Panc1 (cell line): ENCODE results near the gene GRAMD4. TPM values are rescaled to one million over a fixed set of nuclear protein-coding genes. Genes with fewer than 3 reads are reported as not detected.
A peak's percentile ranks its signal among the peaks of the same experiment; 100 is the strongest.

Experiments used
- ATAC-seq: fragments of 200-7000 bp; cut with Tn5 transposase; 2 replicates; pipeline ENCODE4 v1.9.1; 2020; ENCODE audit warnings: mild to moderate bottlenecking, moderate library complexity
- BruUV-seq: library from RNA; stranded (reverse); fragments of 400-500 nt; replicated peaks from 2 replicates; lab custom pipeline; 2021; lab: Mats Ljungman, UMichigan
- CTCF ChIA-PET: fragments of 300-600 bp; sonication (Branson Sonifier 250); formaldehyde crosslinking; loops from one replicate; lab custom pipeline; 2022; ENCODE audit warnings: antibody characterized with exemption; lab: Charles Lee
- POLR2A ChIA-PET: fragments of 300-600 bp; sonication (Branson Sonifier 250); formaldehyde crosslinking; loops from one replicate; lab custom pipeline; 2022; ENCODE audit warnings: antibody characterized with exemption; lab: Charles Lee
- DNase-seq: peaks from one replicate; pipeline ENCODE4 v3.0.0-alpha.2; 2010; ENCODE audit warnings: low read depth, low spot score
- H3K27ac ChIP-seq: 2 replicates; pipeline ENCODE4 v1.5.1; 2011; ENCODE audit warnings: mild to moderate bottlenecking, low read length, inconsistent platforms
- H3K27me3 ChIP-seq: fragments of 200-500 bp; sonication (Bioruptor generic); 2 replicates; pipeline ENCODE4 v1.6.0; 2014; ENCODE audit warnings: low read length, inconsistent platforms; ENCODE audit not compliant: control insufficient read depth, insufficient read depth
- H3K36me3 ChIP-seq: fragments of 200-500 bp; sonication (Bioruptor generic); 2 replicates; pipeline ENCODE4 v1.5.1; 2014; ENCODE audit warnings: inconsistent platforms, mild to moderate bottlenecking, low read length, moderate library complexity; ENCODE audit not compliant: control insufficient read depth, insufficient read depth
- H3K4me1 ChIP-seq: 2 replicates; pipeline ENCODE4 v1.5.1; 2011; ENCODE audit warnings: inconsistent platforms, mild to moderate bottlenecking, low read length, moderate library complexity; ENCODE audit not compliant: control insufficient read depth, insufficient read depth
- H3K4me3 ChIP-seq, 2 experiments: 2 replicates each; pipeline ENCODE4 v1.5.1; 2011 to 2012; ENCODE audit warnings: low read depth in 2 of 2, low read length in 2 of 2, mild to moderate bottlenecking in 2 of 2, inconsistent platforms in 1 of 2, moderate library complexity in 1 of 2
- H3K9me3 ChIP-seq: fragments of 200-500 bp; sonication (Bioruptor generic); 2 replicates; pipeline ENCODE4 v1.5.1; 2014; ENCODE audit warnings: low read depth, mild to moderate bottlenecking, inconsistent platforms, low read length, moderate library complexity; ENCODE audit not compliant: control insufficient read depth, insufficient read depth
- CTCF ChIP-seq: fragments of 450-650 bp; IDR thresholded peaks from 2 replicates; pipeline ENCODE4 v1.5.1; 2017; ENCODE audit warnings: mild to moderate bottlenecking
- POLR2AphosphoS5 ChIP-seq: IDR thresholded peaks from 2 replicates; pipeline ENCODE4 v1.6.1; 2012; ENCODE audit warnings: mild to moderate bottlenecking, low read depth, low read length, moderate library complexity
- REST ChIP-seq, 2 experiments: IDR thresholded peaks; 2 replicates each; pipeline ENCODE4 v1.6.1; 2011 to 2012; ENCODE audit warnings: low read depth in 2 of 2, control low read depth in 1 of 2, low read length in 1 of 2, mild to moderate bottlenecking in 1 of 2, moderate library complexity in 1 of 2; ENCODE audit not compliant: insufficient read depth in 1 of 2
- SIN3A ChIP-seq: IDR thresholded peaks from 2 replicates; pipeline ENCODE4 v1.6.1; 2012; ENCODE audit warnings: low read depth, mild to moderate bottlenecking, low read length, moderate library complexity, borderline replicate concordance; ENCODE audit not compliant: insufficient read depth
- TCF7L2 ChIP-seq: IDR thresholded peaks from 2 replicates; pipeline ENCODE4 v1.6.1; 2011; ENCODE audit warnings: mild to moderate bottlenecking, low read depth, low read length, inconsistent platforms
- in situ Hi-C: cut with HindIII; loops from 2 replicates; pipeline ENCODE4 v1.10.0; 2016; ENCODE audit warnings: low sequenced_read_pairs, low pct_unique_long_range_greater_than_20kb
- intact Hi-C: fragments of 100-400 bp; cut with micrococcal nuclease; formaldehyde crosslinking; loops from one replicate; pipeline ENCODE4 v1.10.0; 2022; ENCODE audit not compliant: unreplicated experiment
- total RNA-seq: library from RNA; stranded (reverse); gene quantifications from one replicate; pipeline ENCODE4 v1.2.1, GENCODE V29; 2021; ENCODE audit not compliant: unreplicated experiment

Gene GRAMD4
- total RNA-seq, 1 experiment from 2014 or later = 30.8 TPM

- BruUV-seq = no TSS peak
- Histone ChIP-seq H3K27ac (0 out of 2 replicates have a peak overlapping the region, but pooled peaks have one; percentile 44), H3K4me3 (peak overlapping the region; percentile 46 to 55), H3K9me3 (no peaks in the 10 kb centered on the region), H3K4me1 (peaks cover 45% of the 10 kb centered on the region), H3K36me3 (no peaks in the 10 kb centered on the region), H3K27me3 (no peaks in the 10 kb centered on the region)
- POLR2A ChIA-PET = no interaction called here
- CTCF ChIA-PET = no interaction called here
- no peak for DNase-seq
- in situ Hi-C loops = no loop called here
- ATAC-seq = no peak
- intact Hi-C loops = no loop called here
- TF ChIP-seq TCF7L2 (no peak), SIN3A (no peak), REST (IDR thresholded peaks at IDR 0.05; ENCODE audit: insufficient read depth in 1 of 2, low read depth in 2 of 2, low read length in 1 of 2) (no peak)
These were observed 41.8 kb upstream of the GRAMD4 start for GRCh38 chr22:46578251-46578823.

GRCh38 chr22:46578824-46579561 lies 41.2 kb upstream of the GRAMD4 start:
- intact Hi-C loops (no loop called here), in situ Hi-C loops (no loop called here)
- no peak overlapping the region for H3K27ac ChIP-seq
- H3K27me3 ChIP-seq = no peaks in the 10 kb centered on the region
- POLR2A ChIA-PET = no interaction called here
- H3K9me3 ChIP-seq = no peaks in the 10 kb centered on the region
- BruUV-seq = no TSS peak
- no peak overlapping the region for H3K4me3 ChIP-seq
- CTCF ChIA-PET = no interaction called here
- no peak for DNase-seq
- TF ChIP-seq POLR2AphosphoS5 = no peak
- no peak for TF ChIP-seq REST (IDR thresholded peaks at IDR 0.05; ENCODE audit: insufficient read depth in 1 of 2, low read depth in 2 of 2, low read length in 1 of 2)
- no peak for TF ChIP-seq CTCF
- TF ChIP-seq SIN3A = no peak
- TF ChIP-seq TCF7L2 = no peak
- no peaks in the 10 kb centered on the region for H3K36me3 ChIP-seq
- peaks cover 45% of the 10 kb centered on the region for H3K4me1 ChIP-seq
- ATAC-seq = no peak
